GM20000 (cell line): Measurements from ENCODE around the gene RNF121.

ENCODE experiments used
- DNase-seq: peaks from one replicate; pipeline ENCODE4 v3.0.0; 2012; ENCODE audit warnings: low spot score
- TF ChIP-seq, protein P1 (sequence below): IDR thresholded peaks from 2 replicates; pipeline ENCODE4 v1.5.1; 2012; ENCODE audit warnings: mild to moderate bottlenecking, control low read depth; ENCODE audit errors: extremely low read depth, missing control alignments

RNF121 gene

DNA sequence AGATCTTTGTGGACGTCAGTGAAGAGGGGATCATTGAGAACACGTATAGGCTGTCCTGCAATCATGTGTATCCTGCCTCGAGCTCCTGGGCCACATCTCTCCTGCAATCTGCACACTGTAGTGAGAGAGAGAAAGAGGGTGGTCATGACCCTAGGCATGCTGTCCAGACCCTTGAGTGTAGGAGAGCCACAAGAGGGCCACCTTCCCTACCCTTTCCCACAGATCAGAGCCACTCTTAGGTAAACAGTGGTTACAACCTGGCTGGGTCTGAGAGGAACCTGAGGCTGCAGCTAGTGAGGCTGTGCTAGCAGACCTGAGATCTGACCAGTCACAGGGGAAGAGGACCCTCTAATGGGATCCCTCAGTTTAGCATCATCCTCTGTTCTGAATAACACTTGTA lies 65.9 kb downstream of the RNF121 start:
- TF ChIP-seq, protein P1, sequence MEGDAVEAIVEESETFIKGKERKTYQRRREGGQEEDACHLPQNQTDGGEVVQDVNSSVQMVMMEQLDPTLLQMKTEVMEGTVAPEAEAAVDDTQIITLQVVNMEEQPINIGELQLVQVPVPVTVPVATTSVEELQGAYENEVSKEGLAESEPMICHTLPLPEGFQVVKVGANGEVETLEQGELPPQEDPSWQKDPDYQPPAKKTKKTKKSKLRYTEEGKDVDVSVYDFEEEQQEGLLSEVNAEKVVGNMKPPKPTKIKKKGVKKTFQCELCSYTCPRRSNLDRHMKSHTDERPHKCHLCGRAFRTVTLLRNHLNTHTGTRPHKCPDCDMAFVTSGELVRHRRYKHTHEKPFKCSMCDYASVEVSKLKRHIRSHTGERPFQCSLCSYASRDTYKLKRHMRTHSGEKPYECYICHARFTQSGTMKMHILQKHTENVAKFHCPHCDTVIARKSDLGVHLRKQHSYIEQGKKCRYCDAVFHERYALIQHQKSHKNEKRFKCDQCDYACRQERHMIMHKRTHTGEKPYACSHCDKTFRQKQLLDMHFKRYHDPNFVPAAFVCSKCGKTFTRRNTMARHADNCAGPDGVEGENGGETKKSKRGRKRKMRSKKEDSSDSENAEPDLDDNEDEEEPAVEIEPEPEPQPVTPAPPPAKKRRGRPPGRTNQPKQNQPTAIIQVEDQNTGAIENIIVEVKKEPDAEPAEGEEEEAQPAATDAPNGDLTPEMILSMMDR, result no peak

DNA sequence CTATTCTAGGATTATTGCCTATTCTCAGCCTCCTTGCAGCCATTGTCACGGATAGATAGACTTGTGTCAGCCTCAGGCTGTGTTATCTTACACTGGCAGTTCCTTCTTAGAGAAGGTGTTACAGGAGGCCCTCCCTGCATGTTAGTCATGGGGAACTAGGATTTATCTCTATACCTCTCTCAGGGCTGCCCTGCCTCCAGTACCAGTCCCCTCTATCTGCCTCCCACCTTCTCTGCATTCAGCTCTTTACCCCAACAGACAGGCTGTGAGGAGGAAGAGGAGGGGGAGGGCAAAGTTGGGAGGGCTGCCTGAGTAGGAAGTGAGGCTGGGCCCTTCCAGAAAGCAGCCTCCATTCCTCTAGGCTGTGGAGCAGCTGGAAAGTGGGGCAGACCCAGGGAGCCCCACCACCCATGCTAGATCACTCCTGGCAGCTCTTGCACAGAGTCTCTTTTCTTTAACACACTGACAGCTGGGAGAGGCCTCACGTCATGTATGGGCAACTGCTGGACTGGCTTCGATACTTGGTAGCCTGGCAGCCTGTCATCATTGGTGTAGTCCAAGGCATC lies 67.0 kb downstream of the RNF121 start:
- TF ChIP-seq, protein P1, result no peak
- no peak for DNase-seq

More for the DNA sequence above, 65.9 kb downstream of the RNF121 start:
- no peak for DNase-seq

DNA sequence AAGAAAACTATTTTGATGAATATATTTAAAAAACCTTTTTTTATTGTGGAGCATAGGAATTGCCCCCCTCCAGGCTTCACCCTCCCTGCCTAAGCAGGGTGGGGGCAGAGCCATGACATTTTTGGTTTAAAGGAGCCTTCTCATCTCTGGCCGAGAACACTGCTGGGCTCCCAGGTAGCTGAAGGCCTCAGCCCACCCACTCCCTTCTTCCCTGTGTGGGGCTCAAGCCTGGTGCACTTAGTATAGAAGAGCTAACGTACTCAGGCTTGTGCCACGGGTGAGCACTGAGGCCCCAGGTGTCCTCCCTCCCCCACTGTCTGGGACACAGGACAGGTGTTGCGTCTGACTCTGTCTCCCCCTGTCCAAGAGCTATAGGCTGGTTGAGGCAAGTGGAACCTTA lies 67.7 kb downstream of the RNF121 start:
- DNase-seq, result no peak
- TF ChIP-seq, protein P1, result no peak

DNA sequence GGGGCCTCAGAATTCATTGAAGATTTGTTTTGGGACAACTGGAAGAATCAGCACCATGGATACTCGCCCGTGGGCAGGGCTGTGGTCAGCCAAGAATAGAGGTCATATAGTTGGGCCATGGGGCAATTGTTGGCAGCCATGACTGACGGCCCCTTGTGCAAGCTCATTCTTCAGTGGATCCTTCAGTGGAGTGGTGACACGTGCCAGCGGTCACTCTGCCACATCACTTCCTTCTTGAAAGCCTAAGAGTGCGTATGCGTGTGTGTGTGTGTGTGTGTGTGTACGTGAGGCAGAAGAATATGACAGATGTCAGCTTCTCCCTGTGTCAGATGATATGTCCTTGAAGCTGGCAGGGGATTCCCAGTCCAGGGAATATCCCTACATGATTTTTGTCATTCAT lies 68.1 kb downstream of the RNF121 start:
- TF ChIP-seq, protein P1, result no peak
- no peak for DNase-seq

DNA sequence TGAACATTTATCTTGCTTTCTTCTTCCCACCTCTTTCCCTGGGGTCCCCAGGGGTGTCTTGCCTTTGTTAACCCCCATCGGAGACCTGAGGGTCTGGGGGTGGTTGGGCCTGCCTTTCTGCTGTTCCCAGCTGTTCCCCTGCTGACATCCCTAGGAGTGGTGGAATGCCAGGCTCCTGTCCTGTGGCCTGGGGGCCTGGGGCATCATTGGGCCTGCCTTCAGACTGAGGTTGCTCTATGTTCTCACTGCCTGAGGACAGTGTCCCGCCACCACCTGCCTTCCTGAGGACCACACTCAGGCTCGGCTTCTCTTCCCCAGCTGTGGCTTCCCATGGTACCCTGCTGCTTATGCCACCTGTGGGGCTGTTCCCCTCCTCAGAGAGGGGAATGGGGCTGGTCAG lies 68.7 kb downstream of the RNF121 start:
- TF ChIP-seq, protein P1, result no peak
- DNase-seq, result no peak

DNA sequence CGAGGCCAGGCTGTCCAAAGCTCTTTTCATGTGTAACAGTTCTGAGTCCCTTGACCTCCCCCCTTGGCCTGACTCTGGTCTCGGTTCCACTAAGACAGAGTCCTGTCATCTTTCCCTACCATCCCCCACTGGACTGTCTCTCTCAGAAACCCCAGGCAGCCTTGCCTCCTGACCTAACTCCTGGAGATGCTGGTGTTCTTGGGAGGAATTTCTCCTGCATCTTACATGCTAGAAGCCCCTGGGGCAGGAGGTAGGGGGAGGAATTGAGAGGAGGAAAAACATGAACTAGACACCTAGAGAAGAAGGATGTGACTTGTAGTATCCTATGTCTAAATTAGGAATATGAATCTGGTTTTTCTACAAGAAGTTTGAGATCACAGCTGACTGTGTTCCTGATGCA lies 69.2 kb downstream of the RNF121 start:
- TF ChIP-seq, protein P1, result no peak
- DNase-seq, result no peak

DNA sequence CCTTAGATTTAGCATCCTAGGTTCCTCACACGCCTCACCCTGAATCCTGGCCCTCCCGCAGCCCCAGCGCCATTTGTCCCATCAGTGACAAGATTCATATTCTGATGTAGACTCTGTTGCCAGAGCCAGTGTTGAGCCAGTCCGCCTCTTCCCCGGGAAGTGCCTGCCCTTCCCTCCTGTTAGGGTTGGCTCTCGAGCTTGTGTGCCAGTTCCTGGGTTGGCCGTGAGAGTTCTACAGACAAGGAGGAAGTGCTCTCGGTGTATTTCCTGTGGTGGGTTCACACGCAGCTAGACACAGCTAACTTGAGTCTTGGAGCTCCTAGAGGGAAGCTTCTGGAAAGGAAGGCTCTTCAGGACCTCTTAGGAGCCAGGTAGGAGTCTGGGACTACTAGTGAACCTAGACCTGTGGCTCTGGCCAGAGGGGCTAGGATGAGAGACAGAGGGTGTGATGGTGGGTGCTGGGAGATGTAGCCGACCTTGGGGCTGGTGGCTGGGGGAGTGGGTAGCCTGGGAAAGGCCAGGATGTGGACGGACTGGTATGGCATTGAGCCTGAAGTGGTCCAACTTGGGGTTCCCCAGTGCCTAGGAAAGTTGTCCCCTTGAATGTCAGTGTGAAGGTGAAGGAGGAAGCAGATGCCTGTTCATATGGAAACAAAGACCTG lies 69.9 kb downstream of the RNF121 start, which contains the start of gene IL18BP:
Gene IL18BP (plus strand): TSS at position 261 of the 662 bp plus-strand sequence. CDS start 1,076 bp downstream, outside the sequence.
- peak; percentile 69 for DNase-seq
- TF ChIP-seq, protein P1, result no peak
